H1 (cell line): ENCODE results near the gene ARHGAP26. TPM values are rescaled to one million over a fixed set of nuclear protein-coding genes. Genes with fewer than 3 reads are reported as not detected.

Experiments used
- BCL11A ChIP-seq, 2 experiments: IDR thresholded peaks; one replicate each; pipeline ENCODE4 v1.6.1; 2011; ENCODE audit warnings: low read depth in 2 of 2, low read length in 2 of 2, mild to moderate bottlenecking in 2 of 2
- HDAC2 ChIP-seq, 2 experiments: fragments of 300-600 bp in 1 of 2; sonication (generic) in 1 of 2; IDR thresholded peaks; 2 replicates each; pipeline ENCODE4 v1.6.1; 2011 to 2012; ENCODE audit warnings: low read depth in 2 of 2, low read length in 2 of 2, mild to moderate bottlenecking in 2 of 2, moderate library complexity in 2 of 2, borderline replicate concordance in 1 of 2, inconsistent platforms in 1 of 2
- SIN3A ChIP-seq, 2 experiments: IDR thresholded peaks in 1 of 2; conservative IDR thresholded peaks in 1 of 2; 2 replicates each; pipeline ENCODE4 v1.6.1; 2011 to 2012; ENCODE audit warnings: low read length in 2 of 2, improper control_type of control experiment in 1 of 2, low read depth in 1 of 2, mild to moderate bottlenecking in 1 of 2
- SIRT6 ChIP-seq: IDR thresholded peaks from one replicate; pipeline ENCODE4 v1.7.1; 2012; ENCODE audit warnings: low read length, inconsistent platforms
- SUZ12 ChIP-seq: fragments of 200-600 bp; sonication (generic); IDR thresholded peaks from 2 replicates; pipeline ENCODE4 v1.6.1; 2012; ENCODE audit warnings: mild to moderate bottlenecking, inconsistent platforms, low read length, moderate library complexity, mixed read lengths
- ZNF274 ChIP-seq: IDR thresholded peaks from 2 replicates; pipeline ENCODE4 v1.7.0; 2012; ENCODE audit warnings: low read length, borderline replicate concordance; ENCODE audit errors: extremely low read depth
- polyA plus RNA-seq, 7 experiments: library from polyadenylated mRNA; depleted of rRNA in 3 of 7; stranded (reverse) in 5 of 7; unstranded in 2 of 7; fragments of >200 nt in 5 of 7; fragments of 200-250 nt in 2 of 7; gene quantifications; 1 replicate in 5 of 7; 2 replicates in 1 of 7; 4 replicates in 1 of 7; pipeline versions ENCODE4 v1.2.1 to v1.2.3, GENCODE V29; 2011 to 2013; ENCODE audit warnings: missing spikeins in 2 of 7, mixed read lengths in 2 of 7
- total RNA-seq: library from RNA; stranded (reverse); fragmentation: NEBNext Ultra II Directional; extraction: Animal tissue kit (Norgen Biotek cat#: 25700); gene quantifications from 2 replicates; pipeline ENCODE4 v1.2.1, GENCODE V29; 2021
- TF ChIP-seq, protein P1 (sequence below): fragments of 300-600 bp; sonication (generic); IDR thresholded peaks from 2 replicates; pipeline ENCODE4 v1.7.1; 2012; ENCODE audit warnings: low read length, moderate library complexity, mild to moderate bottlenecking, inconsistent platforms; ENCODE audit not compliant: insufficient replicate concordance
- TF ChIP-seq, protein P2 (sequence below): IDR thresholded peaks from 2 replicates; pipeline ENCODE4 v1.6.1; 2011; ENCODE audit warnings: low read length, improper control_type of control experiment

ARHGAP26 gene
- total and polyA plus RNA-seq, 2 of the 8 experiments (the other 6 are each of a cell fraction or from before 2014, with no cell fraction given) = 7.1 to 24.8 TPM

DNA sequence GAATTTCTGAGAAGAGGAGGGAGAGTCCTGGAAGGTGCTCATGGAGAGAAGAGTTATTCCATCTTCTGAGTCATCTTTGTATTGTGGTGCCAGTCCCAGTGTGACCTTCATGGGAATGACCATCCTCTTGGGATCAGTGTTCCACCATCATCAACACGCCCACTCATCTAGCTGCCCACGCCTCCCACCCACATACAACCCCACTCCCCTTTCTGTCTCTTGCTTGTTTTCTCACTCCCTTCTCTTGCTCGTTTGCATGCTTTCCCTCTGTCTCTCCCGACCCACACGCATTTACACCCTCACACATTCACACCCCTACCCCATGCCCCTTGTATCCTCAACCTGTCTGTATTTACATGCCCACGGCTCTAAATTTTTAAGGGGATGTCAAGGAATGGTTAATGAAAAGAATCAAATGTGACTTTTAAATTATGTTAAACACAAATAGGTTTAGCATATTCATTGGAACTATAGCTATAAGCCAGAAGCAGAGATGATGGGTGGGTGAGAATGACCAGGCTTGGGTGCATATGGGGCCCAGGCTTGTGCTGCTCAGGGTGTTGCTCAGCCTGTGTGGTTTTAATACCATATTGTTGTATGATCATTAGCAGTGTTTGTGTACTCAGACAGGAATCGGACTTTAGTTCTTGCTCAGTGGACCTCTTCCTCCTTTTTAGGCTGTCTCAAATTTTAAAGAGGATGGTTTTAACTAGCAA lies 160.4 kb downstream of the ARHGAP26 start (continued):
- TF ChIP-seq, protein P1, sequence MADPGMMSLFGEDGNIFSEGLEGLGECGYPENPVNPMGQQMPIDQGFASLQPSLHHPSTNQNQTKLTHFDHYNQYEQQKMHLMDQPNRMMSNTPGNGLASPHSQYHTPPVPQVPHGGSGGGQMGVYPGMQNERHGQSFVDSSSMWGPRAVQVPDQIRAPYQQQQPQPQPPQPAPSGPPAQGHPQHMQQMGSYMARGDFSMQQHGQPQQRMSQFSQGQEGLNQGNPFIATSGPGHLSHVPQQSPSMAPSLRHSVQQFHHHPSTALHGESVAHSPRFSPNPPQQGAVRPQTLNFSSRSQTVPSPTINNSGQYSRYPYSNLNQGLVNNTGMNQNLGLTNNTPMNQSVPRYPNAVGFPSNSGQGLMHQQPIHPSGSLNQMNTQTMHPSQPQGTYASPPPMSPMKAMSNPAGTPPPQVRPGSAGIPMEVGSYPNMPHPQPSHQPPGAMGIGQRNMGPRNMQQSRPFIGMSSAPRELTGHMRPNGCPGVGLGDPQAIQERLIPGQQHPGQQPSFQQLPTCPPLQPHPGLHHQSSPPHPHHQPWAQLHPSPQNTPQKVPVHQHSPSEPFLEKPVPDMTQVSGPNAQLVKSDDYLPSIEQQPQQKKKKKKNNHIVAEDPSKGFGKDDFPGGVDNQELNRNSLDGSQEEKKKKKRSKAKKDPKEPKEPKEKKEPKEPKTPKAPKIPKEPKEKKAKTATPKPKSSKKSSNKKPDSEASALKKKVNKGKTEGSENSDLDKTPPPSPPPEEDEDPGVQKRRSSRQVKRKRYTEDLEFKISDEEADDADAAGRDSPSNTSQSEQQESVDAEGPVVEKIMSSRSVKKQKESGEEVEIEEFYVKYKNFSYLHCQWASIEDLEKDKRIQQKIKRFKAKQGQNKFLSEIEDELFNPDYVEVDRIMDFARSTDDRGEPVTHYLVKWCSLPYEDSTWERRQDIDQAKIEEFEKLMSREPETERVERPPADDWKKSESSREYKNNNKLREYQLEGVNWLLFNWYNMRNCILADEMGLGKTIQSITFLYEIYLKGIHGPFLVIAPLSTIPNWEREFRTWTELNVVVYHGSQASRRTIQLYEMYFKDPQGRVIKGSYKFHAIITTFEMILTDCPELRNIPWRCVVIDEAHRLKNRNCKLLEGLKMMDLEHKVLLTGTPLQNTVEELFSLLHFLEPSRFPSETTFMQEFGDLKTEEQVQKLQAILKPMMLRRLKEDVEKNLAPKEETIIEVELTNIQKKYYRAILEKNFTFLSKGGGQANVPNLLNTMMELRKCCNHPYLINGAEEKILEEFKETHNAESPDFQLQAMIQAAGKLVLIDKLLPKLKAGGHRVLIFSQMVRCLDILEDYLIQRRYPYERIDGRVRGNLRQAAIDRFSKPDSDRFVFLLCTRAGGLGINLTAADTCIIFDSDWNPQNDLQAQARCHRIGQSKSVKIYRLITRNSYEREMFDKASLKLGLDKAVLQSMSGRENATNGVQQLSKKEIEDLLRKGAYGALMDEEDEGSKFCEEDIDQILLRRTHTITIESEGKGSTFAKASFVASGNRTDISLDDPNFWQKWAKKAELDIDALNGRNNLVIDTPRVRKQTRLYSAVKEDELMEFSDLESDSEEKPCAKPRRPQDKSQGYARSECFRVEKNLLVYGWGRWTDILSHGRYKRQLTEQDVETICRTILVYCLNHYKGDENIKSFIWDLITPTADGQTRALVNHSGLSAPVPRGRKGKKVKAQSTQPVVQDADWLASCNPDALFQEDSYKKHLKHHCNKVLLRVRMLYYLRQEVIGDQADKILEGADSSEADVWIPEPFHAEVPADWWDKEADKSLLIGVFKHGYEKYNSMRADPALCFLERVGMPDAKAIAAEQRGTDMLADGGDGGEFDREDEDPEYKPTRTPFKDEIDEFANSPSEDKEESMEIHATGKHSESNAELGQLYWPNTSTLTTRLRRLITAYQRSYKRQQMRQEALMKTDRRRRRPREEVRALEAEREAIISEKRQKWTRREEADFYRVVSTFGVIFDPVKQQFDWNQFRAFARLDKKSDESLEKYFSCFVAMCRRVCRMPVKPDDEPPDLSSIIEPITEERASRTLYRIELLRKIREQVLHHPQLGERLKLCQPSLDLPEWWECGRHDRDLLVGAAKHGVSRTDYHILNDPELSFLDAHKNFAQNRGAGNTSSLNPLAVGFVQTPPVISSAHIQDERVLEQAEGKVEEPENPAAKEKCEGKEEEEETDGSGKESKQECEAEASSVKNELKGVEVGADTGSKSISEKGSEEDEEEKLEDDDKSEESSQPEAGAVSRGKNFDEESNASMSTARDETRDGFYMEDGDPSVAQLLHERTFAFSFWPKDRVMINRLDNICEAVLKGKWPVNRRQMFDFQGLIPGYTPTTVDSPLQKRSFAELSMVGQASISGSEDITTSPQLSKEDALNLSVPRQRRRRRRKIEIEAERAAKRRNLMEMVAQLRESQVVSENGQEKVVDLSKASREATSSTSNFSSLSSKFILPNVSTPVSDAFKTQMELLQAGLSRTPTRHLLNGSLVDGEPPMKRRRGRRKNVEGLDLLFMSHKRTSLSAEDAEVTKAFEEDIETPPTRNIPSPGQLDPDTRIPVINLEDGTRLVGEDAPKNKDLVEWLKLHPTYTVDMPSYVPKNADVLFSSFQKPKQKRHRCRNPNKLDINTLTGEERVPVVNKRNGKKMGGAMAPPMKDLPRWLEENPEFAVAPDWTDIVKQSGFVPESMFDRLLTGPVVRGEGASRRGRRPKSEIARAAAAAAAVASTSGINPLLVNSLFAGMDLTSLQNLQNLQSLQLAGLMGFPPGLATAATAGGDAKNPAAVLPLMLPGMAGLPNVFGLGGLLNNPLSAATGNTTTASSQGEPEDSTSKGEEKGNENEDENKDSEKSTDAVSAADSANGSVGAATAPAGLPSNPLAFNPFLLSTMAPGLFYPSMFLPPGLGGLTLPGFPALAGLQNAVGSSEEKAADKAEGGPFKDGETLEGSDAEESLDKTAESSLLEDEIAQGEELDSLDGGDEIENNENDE = no peak
- no peak for TF ChIP-seq SIN3A (conservative IDR thresholded peaks at IDR 0.05 in 1 of 2, IDR thresholded peaks at IDR 0.05 in 1 of 2; ENCODE audit: low read depth in 1 of 2, low read length in 2 of 2)
- no peak for TF ChIP-seq ZNF274
- no peak for TF ChIP-seq SIRT6
- TF ChIP-seq BCL11A (IDR thresholded peaks at IDR 0.05; ENCODE audit: low read depth in 2 of 2, low read length in 2 of 2) = no peak
- no peak for TF ChIP-seq HDAC2 (IDR thresholded peaks at IDR 0.05; ENCODE audit: borderline replicate concordance in 1 of 2, low read depth in 2 of 2, low read length in 2 of 2)
- no peak for TF ChIP-seq SUZ12
- TF ChIP-seq, protein P2, sequence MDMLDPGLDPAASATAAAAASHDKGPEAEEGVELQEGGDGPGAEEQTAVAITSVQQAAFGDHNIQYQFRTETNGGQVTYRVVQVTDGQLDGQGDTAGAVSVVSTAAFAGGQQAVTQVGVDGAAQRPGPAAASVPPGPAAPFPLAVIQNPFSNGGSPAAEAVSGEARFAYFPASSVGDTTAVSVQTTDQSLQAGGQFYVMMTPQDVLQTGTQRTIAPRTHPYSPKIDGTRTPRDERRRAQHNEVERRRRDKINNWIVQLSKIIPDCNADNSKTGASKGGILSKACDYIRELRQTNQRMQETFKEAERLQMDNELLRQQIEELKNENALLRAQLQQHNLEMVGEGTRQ = no peak
